ENCODE data around the gene ATXN7L3. TPM values are rescaled to one million over a fixed set of nuclear protein-coding genes. Genes with fewer than 3 reads are reported as not detected.

Gene ATXN7L3
- total and polyA plus RNA-seq, 9 of the 15 experiments (the other 6 are each of a cell fraction or from before 2014, with no cell fraction given): 0.62 to 66.1 (median 33.2) TPM

DNA sequence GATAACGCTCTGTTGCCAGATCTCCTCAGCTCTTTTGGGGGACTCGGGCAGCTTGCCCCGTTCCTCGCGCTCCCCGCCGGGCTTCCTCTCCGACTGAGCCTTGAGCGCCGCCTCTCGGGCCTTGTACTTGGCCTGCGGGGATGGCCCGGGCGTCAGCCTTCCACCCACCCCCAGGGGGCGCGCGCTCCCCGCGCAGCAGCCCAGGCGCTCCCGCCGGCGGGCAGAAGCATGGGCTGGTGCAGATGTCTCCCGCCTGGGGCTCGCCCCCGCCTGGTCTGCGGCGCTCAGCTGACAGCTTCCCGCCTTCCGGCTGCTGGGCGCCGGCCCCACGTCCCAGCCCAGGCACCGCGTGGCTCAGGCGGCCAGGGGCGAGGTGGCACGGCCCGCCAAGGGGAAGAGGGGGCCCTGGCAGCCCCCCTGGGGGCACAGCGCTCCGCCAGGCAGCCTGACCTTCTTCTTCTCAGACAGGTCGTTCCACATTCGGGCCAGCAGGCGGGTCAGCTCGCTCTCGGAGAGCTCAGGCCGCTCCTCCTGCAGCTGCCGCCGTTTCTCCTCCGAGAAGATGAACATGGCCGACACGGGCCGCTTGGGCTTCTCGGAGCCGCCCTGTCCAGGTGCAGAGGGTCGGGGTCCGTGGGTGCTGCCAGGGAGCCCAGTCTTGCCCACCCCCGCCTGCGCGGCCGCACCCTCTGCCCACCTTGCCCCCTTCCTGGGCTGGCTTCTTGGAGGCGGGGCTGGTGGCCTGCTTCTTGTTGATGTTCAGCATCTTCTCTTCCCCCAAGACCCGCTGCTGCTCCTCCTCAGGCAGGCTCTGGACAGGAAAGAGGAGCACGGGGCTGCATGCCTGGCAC lies 10.9 kb upstream of the ATXN7L3 start (continued):
- TF ChIP-seq ERF (CRISPR knock-in tag; IDR thresholded peaks at IDR 0.05): no peak
- TF ChIP-seq C11orf30 (IDR thresholded peaks at IDR 0.05; ENCODE audit: low read depth): no peak
- TF ChIP-seq, protein P1, sequence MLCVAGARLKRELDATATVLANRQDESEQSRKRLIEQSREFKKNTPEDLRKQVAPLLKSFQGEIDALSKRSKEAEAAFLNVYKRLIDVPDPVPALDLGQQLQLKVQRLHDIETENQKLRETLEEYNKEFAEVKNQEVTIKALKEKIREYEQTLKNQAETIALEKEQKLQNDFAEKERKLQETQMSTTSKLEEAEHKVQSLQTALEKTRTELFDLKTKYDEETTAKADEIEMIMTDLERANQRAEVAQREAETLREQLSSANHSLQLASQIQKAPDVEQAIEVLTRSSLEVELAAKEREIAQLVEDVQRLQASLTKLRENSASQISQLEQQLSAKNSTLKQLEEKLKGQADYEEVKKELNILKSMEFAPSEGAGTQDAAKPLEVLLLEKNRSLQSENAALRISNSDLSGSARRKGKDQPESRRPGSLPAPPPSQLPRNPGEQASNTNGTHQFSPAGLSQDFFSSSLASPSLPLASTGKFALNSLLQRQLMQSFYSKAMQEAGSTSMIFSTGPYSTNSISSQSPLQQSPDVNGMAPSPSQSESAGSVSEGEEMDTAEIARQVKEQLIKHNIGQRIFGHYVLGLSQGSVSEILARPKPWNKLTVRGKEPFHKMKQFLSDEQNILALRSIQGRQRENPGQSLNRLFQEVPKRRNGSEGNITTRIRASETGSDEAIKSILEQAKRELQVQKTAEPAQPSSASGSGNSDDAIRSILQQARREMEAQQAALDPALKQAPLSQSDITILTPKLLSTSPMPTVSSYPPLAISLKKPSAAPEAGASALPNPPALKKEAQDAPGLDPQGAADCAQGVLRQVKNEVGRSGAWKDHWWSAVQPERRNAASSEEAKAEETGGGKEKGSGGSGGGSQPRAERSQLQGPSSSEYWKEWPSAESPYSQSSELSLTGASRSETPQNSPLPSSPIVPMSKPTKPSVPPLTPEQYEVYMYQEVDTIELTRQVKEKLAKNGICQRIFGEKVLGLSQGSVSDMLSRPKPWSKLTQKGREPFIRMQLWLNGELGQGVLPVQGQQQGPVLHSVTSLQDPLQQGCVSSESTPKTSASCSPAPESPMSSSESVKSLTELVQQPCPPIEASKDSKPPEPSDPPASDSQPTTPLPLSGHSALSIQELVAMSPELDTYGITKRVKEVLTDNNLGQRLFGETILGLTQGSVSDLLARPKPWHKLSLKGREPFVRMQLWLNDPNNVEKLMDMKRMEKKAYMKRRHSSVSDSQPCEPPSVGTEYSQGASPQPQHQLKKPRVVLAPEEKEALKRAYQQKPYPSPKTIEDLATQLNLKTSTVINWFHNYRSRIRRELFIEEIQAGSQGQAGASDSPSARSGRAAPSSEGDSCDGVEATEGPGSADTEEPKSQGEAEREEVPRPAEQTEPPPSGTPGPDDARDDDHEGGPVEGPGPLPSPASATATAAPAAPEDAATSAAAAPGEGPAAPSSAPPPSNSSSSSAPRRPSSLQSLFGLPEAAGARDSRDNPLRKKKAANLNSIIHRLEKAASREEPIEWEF (CRISPR knock-in tag; IDR thresholded peaks at IDR 0.05): 0 out of 2 replicates have a peak, but pooled peaks have one; percentile 42
- TF ChIP-seq SNIP1 (IDR thresholded peaks at IDR 0.05; ENCODE audit: low read depth): no peak
- TF ChIP-seq ZNF124 (CRISPR knock-in tag; IDR thresholded peaks at IDR 0.05): no peak
- TF ChIP-seq USF2 (CRISPR knock-in tag; IDR thresholded peaks at IDR 0.05): peak; percentile 45; the same call in 1 of the 2 replicates
- TF ChIP-seq MNT (conservative IDR thresholded peaks at IDR 0.05): peak; percentile 78 to 92
- TF ChIP-seq GTF2A2 (tag; IDR thresholded peaks at IDR 0.05): no peak
- TF ChIP-seq ID3 (CRISPR knock-in tag; IDR thresholded peaks at IDR 0.05): no peak
- TF ChIP-seq ID3 (tag; IDR thresholded peaks at IDR 0.05): peak; percentile 81
- TF ChIP-seq, protein P2, sequence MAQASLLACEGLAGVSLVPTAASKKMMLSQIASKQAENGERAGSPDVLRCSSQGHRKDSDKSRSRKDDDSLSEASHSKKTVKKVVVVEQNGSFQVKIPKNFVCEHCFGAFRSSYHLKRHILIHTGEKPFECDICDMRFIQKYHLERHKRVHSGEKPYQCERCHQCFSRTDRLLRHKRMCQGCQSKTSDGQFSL (CRISPR knock-in tag; IDR thresholded peaks at IDR 0.05): 0 out of 2 replicates have a peak, but pooled peaks have one; percentile 22
- TF ChIP-seq, protein P2 (tag; IDR thresholded peaks at IDR 0.05): no peak
- TF ChIP-seq, protein P3, sequence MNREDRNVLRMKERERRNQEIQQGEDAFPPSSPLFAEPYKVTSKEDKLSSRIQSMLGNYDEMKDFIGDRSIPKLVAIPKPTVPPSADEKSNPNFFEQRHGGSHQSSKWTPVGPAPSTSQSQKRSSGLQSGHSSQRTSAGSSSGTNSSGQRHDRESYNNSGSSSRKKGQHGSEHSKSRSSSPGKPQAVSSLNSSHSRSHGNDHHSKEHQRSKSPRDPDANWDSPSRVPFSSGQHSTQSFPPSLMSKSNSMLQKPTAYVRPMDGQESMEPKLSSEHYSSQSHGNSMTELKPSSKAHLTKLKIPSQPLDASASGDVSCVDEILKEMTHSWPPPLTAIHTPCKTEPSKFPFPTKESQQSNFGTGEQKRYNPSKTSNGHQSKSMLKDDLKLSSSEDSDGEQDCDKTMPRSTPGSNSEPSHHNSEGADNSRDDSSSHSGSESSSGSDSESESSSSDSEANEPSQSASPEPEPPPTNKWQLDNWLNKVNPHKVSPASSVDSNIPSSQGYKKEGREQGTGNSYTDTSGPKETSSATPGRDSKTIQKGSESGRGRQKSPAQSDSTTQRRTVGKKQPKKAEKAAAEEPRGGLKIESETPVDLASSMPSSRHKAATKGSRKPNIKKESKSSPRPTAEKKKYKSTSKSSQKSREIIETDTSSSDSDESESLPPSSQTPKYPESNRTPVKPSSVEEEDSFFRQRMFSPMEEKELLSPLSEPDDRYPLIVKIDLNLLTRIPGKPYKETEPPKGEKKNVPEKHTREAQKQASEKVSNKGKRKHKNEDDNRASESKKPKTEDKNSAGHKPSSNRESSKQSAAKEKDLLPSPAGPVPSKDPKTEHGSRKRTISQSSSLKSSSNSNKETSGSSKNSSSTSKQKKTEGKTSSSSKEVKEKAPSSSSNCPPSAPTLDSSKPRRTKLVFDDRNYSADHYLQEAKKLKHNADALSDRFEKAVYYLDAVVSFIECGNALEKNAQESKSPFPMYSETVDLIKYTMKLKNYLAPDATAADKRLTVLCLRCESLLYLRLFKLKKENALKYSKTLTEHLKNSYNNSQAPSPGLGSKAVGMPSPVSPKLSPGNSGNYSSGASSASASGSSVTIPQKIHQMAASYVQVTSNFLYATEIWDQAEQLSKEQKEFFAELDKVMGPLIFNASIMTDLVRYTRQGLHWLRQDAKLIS (CRISPR knock-in tag; IDR thresholded peaks at IDR 0.05): peak; percentile 75; the same call in 1 of the 2 replicates

Data from K562 (cell line).